ENCODE measurements around the gene FBXO31. TPM values are rescaled to one million over a fixed set of nuclear protein-coding genes. Genes with fewer than 3 reads are reported as not detected.
"Not testable (repeated sequence)": the region's sequence is repeated elsewhere in the genome, so short reads cannot be mapped to it uniquely, and the experiment has no call there.

The FBXO31 gene
- total RNA-seq, 2 donors from 2014 or later: 39.5 to 65.8 TPM

DNA sequence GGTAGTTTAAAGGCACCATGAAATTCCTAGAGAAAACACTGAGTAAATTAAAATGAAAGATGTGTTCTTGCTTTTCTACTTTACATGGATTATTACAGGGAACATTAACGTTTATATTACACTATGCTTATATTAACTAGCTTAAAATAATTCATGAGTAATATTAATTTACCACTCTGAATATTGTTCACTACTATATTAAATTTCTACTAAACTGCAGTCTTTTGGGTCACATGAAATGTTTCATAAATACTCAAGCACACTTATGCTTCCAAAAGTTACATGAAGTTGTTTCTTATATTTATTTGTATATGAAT is 5.2 kb upstream of the FBXO31 start:
- intact Hi-C loops (cut with DNase I): no loop called here
- H3K27me3 ChIP-seq (replicated peaks; ENCODE audit: insufficient read depth): no peaks in the 10 kb centered on the region
- H3K9me3 ChIP-seq: no peaks in the 10 kb centered on the region
- no peak for TF ChIP-seq POLR2AphosphoS5 (IDR thresholded peaks at IDR 0.05)
- no peak for TF ChIP-seq POLR2A (IDR thresholded peaks at IDR 0.05)
- TF ChIP-seq, protein P1, sequence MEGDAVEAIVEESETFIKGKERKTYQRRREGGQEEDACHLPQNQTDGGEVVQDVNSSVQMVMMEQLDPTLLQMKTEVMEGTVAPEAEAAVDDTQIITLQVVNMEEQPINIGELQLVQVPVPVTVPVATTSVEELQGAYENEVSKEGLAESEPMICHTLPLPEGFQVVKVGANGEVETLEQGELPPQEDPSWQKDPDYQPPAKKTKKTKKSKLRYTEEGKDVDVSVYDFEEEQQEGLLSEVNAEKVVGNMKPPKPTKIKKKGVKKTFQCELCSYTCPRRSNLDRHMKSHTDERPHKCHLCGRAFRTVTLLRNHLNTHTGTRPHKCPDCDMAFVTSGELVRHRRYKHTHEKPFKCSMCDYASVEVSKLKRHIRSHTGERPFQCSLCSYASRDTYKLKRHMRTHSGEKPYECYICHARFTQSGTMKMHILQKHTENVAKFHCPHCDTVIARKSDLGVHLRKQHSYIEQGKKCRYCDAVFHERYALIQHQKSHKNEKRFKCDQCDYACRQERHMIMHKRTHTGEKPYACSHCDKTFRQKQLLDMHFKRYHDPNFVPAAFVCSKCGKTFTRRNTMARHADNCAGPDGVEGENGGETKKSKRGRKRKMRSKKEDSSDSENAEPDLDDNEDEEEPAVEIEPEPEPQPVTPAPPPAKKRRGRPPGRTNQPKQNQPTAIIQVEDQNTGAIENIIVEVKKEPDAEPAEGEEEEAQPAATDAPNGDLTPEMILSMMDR (IDR thresholded peaks at IDR 0.05): no peak
- WGBS: 13% methylated on average over 1 of the region's 1 CpG
- H3K4me3 ChIP-seq: no peak overlapping the region
- DNase-seq (ENCODE audit: low spot score): no peak
- no peaks in the 10 kb centered on the region for H3K36me3 ChIP-seq
- H3K4me1 ChIP-seq (replicated peaks): peaks cover 9% of the 10 kb centered on the region
- H3K27ac ChIP-seq: peak overlapping the region; percentile 93 to 94

DNA sequence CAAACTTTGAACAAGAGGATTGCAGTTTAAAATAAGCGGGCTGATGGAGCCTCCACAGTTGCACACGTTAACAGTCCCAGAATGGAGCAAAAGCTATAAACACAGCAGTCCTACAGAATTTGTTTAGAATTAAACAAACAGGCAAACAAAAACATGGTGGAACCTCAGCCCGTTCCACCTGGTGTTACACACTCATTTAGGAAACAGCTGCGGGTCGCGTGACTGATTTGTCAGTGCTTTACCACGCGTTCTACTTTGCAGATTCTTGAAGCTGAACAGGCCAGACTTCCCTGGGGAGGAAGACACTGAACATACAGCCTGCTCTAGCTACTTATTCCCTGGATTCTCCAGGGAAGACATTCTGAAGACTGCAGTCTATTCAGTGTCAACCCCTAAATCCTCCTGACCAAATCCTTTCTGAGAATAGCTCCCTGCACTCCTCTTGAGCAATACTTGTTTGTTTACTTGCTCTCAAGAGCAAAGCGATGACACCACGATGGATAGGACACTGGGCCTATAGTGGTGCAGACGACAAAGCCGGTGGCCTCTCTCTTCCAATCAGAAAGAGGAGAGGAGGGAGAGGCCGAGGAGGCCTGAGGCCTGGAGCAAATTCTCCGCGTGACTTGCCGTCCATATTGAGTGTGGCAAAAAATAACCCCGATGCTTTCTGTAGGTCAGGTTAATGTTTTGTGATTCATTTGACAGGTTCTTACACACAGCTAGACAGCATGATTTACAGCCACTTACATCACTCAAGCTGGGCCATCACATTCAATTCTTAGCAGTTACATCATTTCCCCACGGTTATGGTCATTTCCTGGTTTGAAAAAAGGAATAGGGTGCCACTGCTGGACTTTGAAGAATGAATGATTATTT is 4.6 kb upstream of the FBXO31 start:
- DNase-seq (ENCODE audit: low spot score): peak; percentile 98
- Histone ChIP-seq H3K4me3 (peak overlapping the region in 1 of 2 donors; percentile 14), H3K9me3 (no peaks in the 10 kb centered on the region), H3K27ac (peak overlapping the region; percentile 93 to 94), H3K4me1 (replicated peaks) (peaks cover 4% of the 10 kb centered on the region), H3K27me3 (replicated peaks; ENCODE audit: insufficient read depth) (no peaks in the 10 kb centered on the region), H3K36me3 (no peaks in the 10 kb centered on the region)
- intact Hi-C loops (cut with DNase I): no loop called here
- WGBS: 10% methylated on average over 18 of the region's 18 CpGs
- TF ChIP-seq, protein P1 (IDR thresholded peaks at IDR 0.05): no peak
- TF ChIP-seq POLR2A (IDR thresholded peaks at IDR 0.05) (peak; percentile 79), POLR2AphosphoS5 (IDR thresholded peaks at IDR 0.05) (peak; percentile 100)

- DNase-seq (ENCODE audit: low spot score); H3K27me3 ChIP-seq (replicated peaks; ENCODE audit: insufficient read depth); H3K36me3 ChIP-seq; H3K4me1 ChIP-seq (replicated peaks); intact Hi-C loops (cut with DNase I); H3K9me3 ChIP-seq: not testable (repeated sequence)
- H3K4me3 ChIP-seq: peak overlapping the region in 1 of 2 donors; percentile 75
- peak overlapping the region; percentile 81 to 90 for H3K27ac ChIP-seq
- 88% methylated on average over 12 of the region's 12 CpGs for WGBS
Measured at GRCh38 chr16:87384875-87385167, 1.2 kb upstream of the FBXO31 start.

DNA sequence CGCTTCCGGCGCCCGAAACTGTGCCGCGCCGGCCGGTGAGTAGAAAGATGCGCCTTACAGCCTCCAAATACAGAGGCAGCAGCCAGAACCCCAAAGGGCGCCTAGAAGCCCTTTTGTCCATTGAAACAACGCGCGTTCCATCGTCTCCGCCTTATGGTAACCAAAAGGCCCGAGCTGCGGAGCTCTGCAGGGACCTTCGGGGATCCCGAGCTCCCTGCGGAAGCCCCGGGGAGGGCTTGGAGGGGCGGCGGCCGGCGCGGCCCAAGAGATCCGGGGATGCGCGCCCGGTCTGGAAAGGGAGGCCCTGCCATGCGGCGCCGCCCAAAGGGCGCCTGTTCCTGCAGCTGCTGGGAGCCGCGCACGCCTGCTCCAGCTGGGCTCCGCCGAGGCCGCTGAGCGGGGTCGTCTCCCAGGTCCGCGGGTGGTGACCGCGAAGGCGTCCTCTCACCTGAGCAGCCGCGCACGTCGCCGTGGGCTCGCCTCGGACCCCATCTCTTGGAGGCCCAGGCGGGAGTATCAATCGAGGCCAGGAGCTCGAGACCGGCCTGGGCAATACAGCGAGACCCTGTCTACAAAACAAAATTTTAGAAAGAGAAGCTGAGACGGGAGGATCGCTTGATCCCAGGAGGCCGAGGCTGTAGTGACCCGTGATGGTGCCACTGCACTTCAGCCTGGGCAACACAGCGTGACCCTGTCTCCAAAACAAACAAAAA is 742 bp upstream of the FBXO31 start:
- peaks cover 9% of the 10 kb centered on the region for H3K4me1 ChIP-seq (replicated peaks)
- peak; percentile 29 for TF ChIP-seq POLR2AphosphoS5 (IDR thresholded peaks at IDR 0.05)
- TF ChIP-seq, protein P1 (IDR thresholded peaks at IDR 0.05): no peak
- no peak for DNase-seq (ENCODE audit: low spot score)
- no peaks in the 10 kb centered on the region for H3K27me3 ChIP-seq (replicated peaks; ENCODE audit: insufficient read depth)
- H3K36me3 ChIP-seq: no peaks in the 10 kb centered on the region
- intact Hi-C loops (cut with DNase I): no loop called here
- H3K9me3 ChIP-seq: no peaks in the 10 kb centered on the region
- H3K4me3 ChIP-seq: peak overlapping the region; percentile 75 to 80
- H3K27ac ChIP-seq: peak overlapping the region; percentile 81 to 90
- 6% methylated on average over 58 of the region's 64 CpGs for WGBS

GRCh38 chr16:87382023-87382785 is 1.4 kb downstream of the FBXO31 start:
- peaks cover 5% of the 10 kb centered on the region for H3K4me1 ChIP-seq (replicated peaks)
- H3K27me3 ChIP-seq (replicated peaks; ENCODE audit: insufficient read depth): no peaks in the 10 kb centered on the region
- H3K4me3 ChIP-seq: peak overlapping the region; percentile 75 to 80
- H3K9me3 ChIP-seq: no peaks in the 10 kb centered on the region
- peak overlapping the region; percentile 81 to 90 for H3K27ac ChIP-seq
- intact Hi-C loops (cut with DNase I): no loop called here
- DNase-seq (ENCODE audit: low spot score): no peak
- H3K36me3 ChIP-seq: no peaks in the 10 kb centered on the region
- WGBS: 12% methylated on average over 17 of the region's 17 CpGs
- TF ChIP-seq POLR2AphosphoS5 (IDR thresholded peaks at IDR 0.05): no peak
- no peak for TF ChIP-seq POLR2A (IDR thresholded peaks at IDR 0.05)
- TF ChIP-seq, protein P1 (IDR thresholded peaks at IDR 0.05): no peak
